RWPE1 (cell line): ENCODE measurements around the gene ZCCHC8.
"Not testable (repeated sequence)": the region's sequence is repeated elsewhere in the genome, so short reads cannot be mapped to it uniquely, and the experiment has no call there.

Experiments used
- CTCF ChIA-PET: fragments of 350-600 bp; sonication (Branson Sonifier 250); formaldehyde crosslinking; extraction: SDS; loops from one replicate; lab custom pipeline; 2021; lab: Yijun Ruan, JAX
- POLR2A ChIA-PET: fragments of 400-600 bp; formaldehyde crosslinking; extraction: SDS; loops from one replicate; lab custom pipeline; 2020; ENCODE audit warnings: antibody characterized with exemption; ENCODE audit not compliant: low non-redundant PET; lab: Yijun Ruan, JAX
- DNase-seq: peaks from one replicate; pipeline ENCODE4 v3.0.0; 2012; ENCODE audit warnings: low spot score
- H3K27ac ChIP-seq: fragments of 450-650 bp; 2 replicates; pipeline ENCODE4 v1.5.1; 2017
- TF ChIP-seq, protein P1 (sequence below): fragments of 450-650 bp; conservative IDR thresholded peaks from 2 replicates; pipeline ENCODE4 v1.5.1; 2017; ENCODE audit warnings: low read depth, mild to moderate bottlenecking

Gene ZCCHC8

DNA sequence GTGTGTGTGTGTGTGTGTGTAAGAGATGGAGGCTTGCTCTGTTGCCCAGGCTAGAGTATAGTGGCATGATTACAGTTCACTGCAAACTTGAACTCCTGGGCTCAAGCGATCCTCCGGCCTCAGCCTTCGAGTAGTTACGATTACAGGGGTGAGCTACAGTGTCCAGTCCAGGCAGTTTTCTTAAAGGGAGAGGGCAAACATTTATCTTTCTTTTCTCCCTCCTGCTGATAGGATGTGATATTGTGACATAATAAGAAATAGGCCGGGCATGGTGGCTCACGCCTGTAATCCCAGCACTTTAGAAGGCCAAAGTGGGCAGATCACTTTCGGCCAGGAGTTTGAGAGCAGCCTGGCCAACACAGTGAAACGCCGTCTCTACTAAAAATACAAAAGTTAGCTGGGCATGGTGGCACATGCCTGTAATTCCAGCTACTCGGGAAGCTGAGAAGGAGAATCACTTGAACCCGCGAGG, 46.4 kb downstream of the ZCCHC8 start:
- TF ChIP-seq, protein P1, sequence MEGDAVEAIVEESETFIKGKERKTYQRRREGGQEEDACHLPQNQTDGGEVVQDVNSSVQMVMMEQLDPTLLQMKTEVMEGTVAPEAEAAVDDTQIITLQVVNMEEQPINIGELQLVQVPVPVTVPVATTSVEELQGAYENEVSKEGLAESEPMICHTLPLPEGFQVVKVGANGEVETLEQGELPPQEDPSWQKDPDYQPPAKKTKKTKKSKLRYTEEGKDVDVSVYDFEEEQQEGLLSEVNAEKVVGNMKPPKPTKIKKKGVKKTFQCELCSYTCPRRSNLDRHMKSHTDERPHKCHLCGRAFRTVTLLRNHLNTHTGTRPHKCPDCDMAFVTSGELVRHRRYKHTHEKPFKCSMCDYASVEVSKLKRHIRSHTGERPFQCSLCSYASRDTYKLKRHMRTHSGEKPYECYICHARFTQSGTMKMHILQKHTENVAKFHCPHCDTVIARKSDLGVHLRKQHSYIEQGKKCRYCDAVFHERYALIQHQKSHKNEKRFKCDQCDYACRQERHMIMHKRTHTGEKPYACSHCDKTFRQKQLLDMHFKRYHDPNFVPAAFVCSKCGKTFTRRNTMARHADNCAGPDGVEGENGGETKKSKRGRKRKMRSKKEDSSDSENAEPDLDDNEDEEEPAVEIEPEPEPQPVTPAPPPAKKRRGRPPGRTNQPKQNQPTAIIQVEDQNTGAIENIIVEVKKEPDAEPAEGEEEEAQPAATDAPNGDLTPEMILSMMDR, result no peak
- H3K27ac ChIP-seq, result peak overlapping the region; percentile 4; the same call in 1 of the 2 replicates
- no peak for DNase-seq
- CTCF ChIA-PET, result interaction anchor here (0.9 kb wide), 1 partner anchor 9 kb away, joined by 3 read pairs; no protein-coding TSS in a partner anchor
- POLR2A ChIA-PET, result no interaction called here

DNA sequence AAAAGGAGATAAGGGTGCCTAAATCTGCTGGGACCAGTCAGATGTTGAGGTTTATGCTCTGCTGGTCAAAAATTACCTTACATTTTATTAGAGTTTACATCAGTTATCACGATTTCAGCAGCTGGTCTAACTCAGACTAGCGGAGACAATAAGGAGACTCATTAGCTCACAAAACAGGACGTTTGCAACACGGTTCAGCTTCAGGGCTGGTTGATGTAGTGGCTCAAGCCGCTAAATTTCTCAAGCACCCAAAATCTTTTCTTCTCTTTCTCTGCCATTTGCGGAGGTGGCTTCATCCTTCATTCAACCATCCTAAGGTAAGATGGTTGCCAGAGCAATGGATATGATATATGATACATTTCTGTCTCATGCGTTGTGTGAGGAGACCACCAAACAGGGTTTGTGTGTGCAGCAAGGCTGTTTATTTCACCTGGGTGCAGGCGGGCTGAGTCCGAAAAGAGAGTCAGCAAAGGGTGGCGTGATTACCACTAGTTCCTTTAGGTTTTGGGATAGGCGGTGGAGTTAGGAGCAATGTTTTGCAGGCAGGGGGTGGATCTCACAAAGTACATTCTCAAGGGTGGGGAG, 47.9 kb downstream of the ZCCHC8 start:
- DNase-seq, result no peak
- POLR2A ChIA-PET, result interaction anchor here (0.9 kb wide), 1 partner anchor 12 kb away, joined by 4 read pairs; no protein-coding TSS in a partner anchor
- H3K27ac ChIP-seq, result no peak overlapping the region
- TF ChIP-seq, protein P1, result no peak
- CTCF ChIA-PET, result interaction anchor here (0.5 kb wide), 1 partner anchor 11 kb away, joined by 3 read pairs; no protein-coding TSS in a partner anchor

GRCh38 chr12:122449317-122449716, 51.4 kb downstream of the ZCCHC8 start:
- ChIA-PET POLR2A (no interaction called here), CTCF (interaction anchor here (0.7 to 1.0 kb wide), 3 partner anchors 26 to 56 kb away, joined by 3 read pairs; no protein-coding TSS in a partner anchor)
- TF ChIP-seq, protein P1, result no peak
- peak overlapping the region; percentile 39; the same call in 1 of the 2 replicates for H3K27ac ChIP-seq
- peak; percentile 79 for DNase-seq

- CTCF ChIA-PET, result interaction anchor here (0.6 kb wide), 3 partner anchors 22 to 111 kb away, joined by 4 read pairs; no protein-coding TSS in a partner anchor
- POLR2A ChIA-PET, DNase-seq, H3K27ac ChIP-seq: not testable (repeated sequence)
Observed at GRCh38 chr12:122447825-122448224, 52.9 kb downstream of the ZCCHC8 start.

DNA sequence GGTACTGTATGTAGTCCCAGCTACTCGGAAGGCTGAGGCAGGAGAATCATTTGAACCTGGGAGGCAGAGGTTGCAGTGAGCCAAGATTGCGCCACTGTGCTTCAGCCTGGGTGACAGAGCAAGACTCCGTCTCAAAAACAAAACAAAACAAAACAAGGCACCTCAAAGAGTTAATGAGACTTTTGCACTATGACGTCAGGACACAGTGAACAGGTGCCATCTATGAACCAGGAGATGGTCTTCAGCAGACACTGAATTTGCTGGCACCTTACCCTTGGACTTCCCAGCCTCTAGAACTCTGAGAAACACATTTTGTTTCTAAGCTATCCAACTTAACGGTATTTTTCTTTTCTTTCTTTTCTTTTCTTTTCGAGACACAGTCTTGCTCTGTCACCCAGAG, 54.3 kb downstream of the ZCCHC8 start:
- CTCF ChIA-PET, result interaction anchor here (0.7 kb wide), 1 partner anchor 75 kb away, joined by 4 read pairs; no protein-coding TSS in a partner anchor
- POLR2A ChIA-PET, DNase-seq: not testable (repeated sequence)
- peak overlapping the region; percentile 55 for H3K27ac ChIP-seq

- H3K27ac ChIP-seq, DNase-seq, CTCF ChIA-PET, POLR2A ChIA-PET: not testable (repeated sequence)
Observed at GRCh38 chr12:122444071-122444470, 56.7 kb downstream of the ZCCHC8 start.

- POLR2A ChIA-PET, H3K27ac ChIP-seq, CTCF ChIA-PET, DNase-seq: not testable (repeated sequence)
Observed at GRCh38 chr12:122438822-122439221, 61.9 kb downstream of the ZCCHC8 start.

DNA sequence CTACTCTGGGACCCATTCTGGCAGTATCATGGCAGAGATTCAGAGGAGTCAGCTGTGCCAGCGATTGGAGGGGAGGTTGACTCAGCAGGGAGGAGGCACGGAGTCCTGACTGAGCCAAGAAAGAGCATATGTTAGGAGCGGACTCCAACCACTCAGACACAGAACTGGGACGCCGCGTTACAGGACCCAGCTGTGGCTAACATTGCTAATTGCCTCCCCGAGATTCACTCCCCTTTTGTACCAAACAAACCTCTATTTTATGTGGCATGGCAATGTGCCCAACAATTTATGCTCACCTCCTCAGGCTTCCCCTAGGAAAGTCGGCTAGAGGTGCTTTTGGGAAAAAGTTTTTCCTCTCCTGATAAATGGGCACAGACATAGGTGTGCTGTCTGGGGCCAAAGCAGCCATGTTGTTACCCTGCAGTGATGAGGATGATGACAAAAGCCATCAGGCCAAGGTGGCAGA, 63.0 kb downstream of the ZCCHC8 start:
- ChIA-PET POLR2A (no interaction called here), CTCF (interaction anchor here (0.7 to 0.9 kb wide), 2 partner anchors 38 to 71 kb away, joined by 3 read pairs; no protein-coding TSS in a partner anchor)
- H3K27ac ChIP-seq, result peak overlapping the region; percentile 63
- TF ChIP-seq, protein P1, result no peak
- peak; percentile 60 for DNase-seq
